ENCODE data around the gene CLBA1. TPM values are rescaled to one million over a fixed set of nuclear protein-coding genes. Genes with fewer than 3 reads are reported as not detected.
A peak's percentile ranks its signal among the peaks of the same experiment; 100 is the strongest.

CLBA1 gene
- 11.3 and 11.5 TPM in 2 replicates for polyA plus RNA-seq (2011; rRNA removed)
- 7.7 and 8.6 TPM in 2 replicates for polyA plus RNA-seq (2012; cell fraction: cytosol; rRNA removed)
- polyA plus RNA-seq (2012; cell fraction: nucleus; rRNA removed): 14.0 and 16.7 TPM in 2 replicates
- 10.7 to 12.5 TPM (median 12.0 TPM) in 3 replicates for polyA plus RNA-seq (2017; fragmentation: RNase III; extraction: RNeasy Plus Mini Kit Qiagen cat#74134 plus additional on column Dnase treatment)
- polyA minus RNA-seq (2011; rRNA and poly(A)+ RNA removed): 8.6 and 9.5 TPM in 2 replicates

DNA sequence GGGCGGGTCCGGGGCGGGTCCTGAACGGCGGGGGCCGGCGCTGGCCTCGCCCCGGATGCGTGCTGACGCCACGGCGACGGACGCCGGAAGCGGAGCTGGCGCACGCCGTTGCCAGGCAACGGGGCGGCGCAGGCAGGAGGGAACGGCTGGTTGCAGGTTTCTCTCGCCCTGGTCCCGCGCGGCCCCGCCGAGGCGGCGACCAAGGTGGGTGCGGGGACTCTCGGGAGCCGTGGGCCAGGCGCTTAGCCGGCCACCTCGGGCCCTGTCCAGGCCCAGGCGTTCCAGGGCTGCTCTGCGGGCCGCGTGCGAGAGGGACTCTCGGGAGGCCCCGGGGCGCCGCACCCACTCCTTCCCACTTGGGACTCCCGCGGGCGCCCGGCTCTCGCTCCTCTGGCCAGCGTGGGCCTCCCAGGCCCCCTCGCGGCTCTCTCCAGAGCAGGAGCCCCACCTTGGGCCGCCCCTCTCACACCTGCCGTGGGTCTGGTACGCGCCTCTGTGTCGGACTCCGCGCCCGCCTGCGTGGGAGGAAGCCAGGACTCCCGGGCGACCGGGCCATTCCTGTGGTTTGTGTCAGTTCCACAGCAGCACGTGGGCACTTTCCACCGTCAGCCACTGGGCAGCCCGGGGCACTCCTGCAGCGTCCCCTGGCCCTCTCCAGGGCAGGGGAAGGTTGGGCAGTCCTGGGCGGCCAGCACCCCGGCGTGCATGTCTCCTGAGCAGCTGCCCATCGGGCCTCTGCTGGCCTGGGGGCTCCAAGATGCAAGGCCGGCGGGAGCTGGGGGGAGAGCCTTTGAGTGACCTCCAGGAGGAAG lies at the start of gene CLBA1:
Gene CLBA1 (plus strand): TSS at position 114 of the 812 bp plus-strand sequence. CDS start 644 bp downstream, at position 758.
- peak; percentile 90 to 93 for DNase-seq (ENCODE audit: low read depth in 1 of 2, low spot score in 1 of 2)
- peak within 1 kb of the TSS; percentile 89 to 96 for H3K27ac ChIP-seq
- under 1% methylated on average over 24 of the region's 77 CpGs for WGBS (ENCODE audit: missing lambda C conversion rate)
- peak; percentile 89 to 91 for ATAC-seq
- H3K4me1 ChIP-seq: peaks cover 16% of the 10 kb centered on the region; the same call in 2 of the 3 replicates
- no peaks in the 10 kb centered on the region for H3K9me3 ChIP-seq
- POLR2A ChIA-PET: interaction anchor here (0.6 to 2.5 kb wide), 8 partner anchors 12 to 101 kb away, joined by 3 to 37 read pairs (median 6); partner anchors contain the start of gene CDCA4
- TF ChIP-seq ZFP36 (IDR thresholded peaks at IDR 0.05; ENCODE audit: borderline replicate concordance, partially characterized antibody) (no peak), FOSL2 (IDR thresholded peaks at IDR 0.05) (no peak), FOSL2 (CRISPR knock-in tag; IDR thresholded peaks at IDR 0.05) (no peak), POLR2A (IDR thresholded peaks at IDR 0.05; ENCODE audit: low read length) (peak; percentile 55), RAD21 (conservative IDR thresholded peaks at IDR 0.05 in 1 of 2, IDR thresholded peaks at IDR 0.05 in 1 of 2) (no peak), JUN (IDR thresholded peaks at IDR 0.05) (peak; percentile 40 to 60; a peak in 3 of 5 replicates), PHF8 (IDR thresholded peaks at IDR 0.05; ENCODE audit: borderline replicate concordance, low read depth) (peak; percentile 67; the same call in 1 of the 2 replicates), CHD2 (IDR thresholded peaks at IDR 0.05; ENCODE audit: low read length, partially characterized antibody) (no peak), TP53 (CRISPR knock-in tag; IDR thresholded peaks at IDR 0.05) (no peak), HOXA7 (CRISPR knock-in tag; IDR thresholded peaks at IDR 0.05) (no peak), RARB (CRISPR knock-in tag; IDR thresholded peaks at IDR 0.05) (no peak), NR3C1 (IDR thresholded peaks at IDR 0.05) (no peak), ESRRA (IDR thresholded peaks at IDR 0.05; ENCODE audit: borderline replicate concordance, low read length) (no peak), CHD4 (IDR thresholded peaks at IDR 0.05; ENCODE audit: borderline replicate concordance) (no peak), RNF2 (IDR thresholded peaks at IDR 0.05; ENCODE audit: borderline replicate concordance, low read depth) (no peak), FOSB (CRISPR knock-in tag; IDR thresholded peaks at IDR 0.05) (no peak), BHLHE40 (IDR thresholded peaks at IDR 0.05; ENCODE audit: low read depth, low read length) (no peak), HDAC2 (IDR thresholded peaks at IDR 0.05) (no peak), EP300 (IDR thresholded peaks at IDR 0.05) (no peak), RCOR1 (IDR thresholded peaks at IDR 0.05; ENCODE audit: low read depth, low read length) (no peak)
- TF ChIP-seq, protein P1, sequence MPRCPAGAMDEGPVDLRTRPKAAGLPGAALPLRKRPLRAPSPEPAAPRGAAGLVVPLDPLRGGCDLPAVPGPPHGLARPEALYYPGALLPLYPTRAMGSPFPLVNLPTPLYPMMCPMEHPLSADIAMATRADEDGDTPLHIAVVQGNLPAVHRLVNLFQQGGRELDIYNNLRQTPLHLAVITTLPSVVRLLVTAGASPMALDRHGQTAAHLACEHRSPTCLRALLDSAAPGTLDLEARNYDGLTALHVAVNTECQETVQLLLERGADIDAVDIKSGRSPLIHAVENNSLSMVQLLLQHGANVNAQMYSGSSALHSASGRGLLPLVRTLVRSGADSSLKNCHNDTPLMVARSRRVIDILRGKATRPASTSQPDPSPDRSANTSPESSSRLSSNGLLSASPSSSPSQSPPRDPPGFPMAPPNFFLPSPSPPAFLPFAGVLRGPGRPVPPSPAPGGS (IDR thresholded peaks at IDR 0.05): peak; percentile 54; the same call in 2 of the 3 replicates
- TF ChIP-seq, protein P2, sequence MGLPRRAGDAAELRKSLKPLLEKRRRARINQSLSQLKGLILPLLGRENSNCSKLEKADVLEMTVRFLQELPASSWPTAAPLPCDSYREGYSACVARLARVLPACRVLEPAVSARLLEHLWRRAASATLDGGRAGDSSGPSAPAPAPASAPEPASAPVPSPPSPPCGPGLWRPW (IDR thresholded peaks at IDR 0.05): no peak
- TF ChIP-seq, protein P3, sequence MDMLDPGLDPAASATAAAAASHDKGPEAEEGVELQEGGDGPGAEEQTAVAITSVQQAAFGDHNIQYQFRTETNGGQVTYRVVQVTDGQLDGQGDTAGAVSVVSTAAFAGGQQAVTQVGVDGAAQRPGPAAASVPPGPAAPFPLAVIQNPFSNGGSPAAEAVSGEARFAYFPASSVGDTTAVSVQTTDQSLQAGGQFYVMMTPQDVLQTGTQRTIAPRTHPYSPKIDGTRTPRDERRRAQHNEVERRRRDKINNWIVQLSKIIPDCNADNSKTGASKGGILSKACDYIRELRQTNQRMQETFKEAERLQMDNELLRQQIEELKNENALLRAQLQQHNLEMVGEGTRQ (IDR thresholded peaks at IDR 0.05): peak; percentile 47
- CTCF ChIA-PET: interaction anchor here (1.2 to 5.7 kb wide), 8 partner anchors 8 to 59 kb away, joined by 3 to 74 read pairs (median 4); no protein-coding TSS in a partner anchor
- H3K4me3 ChIP-seq: peak within 1 kb of the TSS; percentile 87
- peak within 1 kb of the TSS; percentile 100 for H3K4me2 ChIP-seq
- FAIRE-seq: no peak

DNA sequence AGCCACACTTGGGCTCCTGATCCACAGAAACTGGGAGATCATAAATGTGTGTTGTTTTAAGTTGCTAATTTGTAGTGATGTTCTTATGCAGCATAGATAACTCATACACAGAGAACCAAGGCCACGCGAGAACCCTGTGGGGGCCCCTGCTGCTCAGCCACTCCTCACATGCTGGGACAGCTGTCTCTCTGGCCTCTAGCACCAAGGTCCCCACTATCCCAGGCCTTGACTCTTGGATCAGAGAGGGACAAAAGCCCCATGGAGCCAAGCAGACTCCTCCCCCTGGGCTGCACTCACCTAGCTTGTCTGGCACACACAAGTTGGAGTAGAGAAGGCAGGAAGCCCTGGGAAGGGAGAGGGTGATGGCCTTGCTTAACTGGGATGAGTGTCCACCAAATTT lies 49.6 kb upstream of the CLBA1 start:
- H3K4me2 ChIP-seq: no peak overlapping the region
- no peak overlapping the region for H3K4me3 ChIP-seq
- no peak overlapping the region for H3K27ac ChIP-seq
- FAIRE-seq (no peak), ATAC-seq (no peak), DNase-seq (ENCODE audit: low read depth in 1 of 2, low spot score in 1 of 2) (no peak)
- 84% methylated on average over 2 of the region's 2 CpGs for WGBS (ENCODE audit: missing lambda C conversion rate)
- ChIA-PET POLR2A (interaction anchor here (2.5 to 3.5 kb wide), 2 partner anchors 34 to 37 kb away, joined by 9 to 22 read pairs; no protein-coding TSS in a partner anchor), CTCF (interaction anchor here (1.1 to 8.8 kb wide), 6 partner anchors 11 to 110 kb away, joined by 3 to 86 read pairs (median 29); partner anchors contain the start of gene PLD4)
- H3K4me1 ChIP-seq: peaks cover 7% of the 10 kb centered on the region; the same call in 1 of the 3 replicates
- H3K9me3 ChIP-seq: no peaks in the 10 kb centered on the region
- TF ChIP-seq CEBPB (IDR thresholded peaks at IDR 0.05) (no peak), BHLHE40 (IDR thresholded peaks at IDR 0.05; ENCODE audit: low read depth, low read length) (no peak), ESRRA (IDR thresholded peaks at IDR 0.05; ENCODE audit: borderline replicate concordance, low read length) (no peak), RAD21 (conservative IDR thresholded peaks at IDR 0.05 in 1 of 2, IDR thresholded peaks at IDR 0.05 in 1 of 2) (no peak), MAZ (IDR thresholded peaks at IDR 0.05; ENCODE audit: borderline replicate concordance, low read depth, low read length) (no peak), KDM5A (IDR thresholded peaks at IDR 0.05) (no peak), EHMT2 (IDR thresholded peaks at IDR 0.05; ENCODE audit: low read depth) (no peak)
- TF ChIP-seq, protein P4, sequence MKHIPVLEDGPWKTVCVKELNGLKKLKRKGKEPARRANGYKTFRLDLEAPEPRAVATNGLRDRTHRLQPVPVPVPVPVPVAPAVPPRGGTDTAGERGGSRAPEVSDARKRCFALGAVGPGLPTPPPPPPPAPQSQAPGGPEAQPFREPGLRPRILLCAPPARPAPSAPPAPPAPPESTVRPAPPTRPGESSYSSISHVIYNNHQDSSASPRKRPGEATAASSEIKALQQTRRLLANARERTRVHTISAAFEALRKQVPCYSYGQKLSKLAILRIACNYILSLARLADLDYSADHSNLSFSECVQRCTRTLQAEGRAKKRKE (CRISPR knock-in tag; IDR thresholded peaks at IDR 0.05; ENCODE audit: low read depth): no peak
- TF ChIP-seq, protein P5, sequence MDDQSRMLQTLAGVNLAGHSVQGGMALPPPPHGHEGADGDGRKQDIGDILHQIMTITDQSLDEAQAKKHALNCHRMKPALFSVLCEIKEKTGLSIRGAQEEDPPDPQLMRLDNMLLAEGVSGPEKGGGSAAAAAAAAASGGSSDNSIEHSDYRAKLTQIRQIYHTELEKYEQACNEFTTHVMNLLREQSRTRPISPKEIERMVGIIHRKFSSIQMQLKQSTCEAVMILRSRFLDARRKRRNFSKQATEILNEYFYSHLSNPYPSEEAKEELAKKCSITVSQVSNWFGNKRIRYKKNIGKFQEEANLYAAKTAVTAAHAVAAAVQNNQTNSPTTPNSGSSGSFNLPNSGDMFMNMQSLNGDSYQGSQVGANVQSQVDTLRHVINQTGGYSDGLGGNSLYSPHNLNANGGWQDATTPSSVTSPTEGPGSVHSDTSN (IDR thresholded peaks at IDR 0.05): no peak; the same call in 1 of the 2 replicates
- TF ChIP-seq, protein P6, sequence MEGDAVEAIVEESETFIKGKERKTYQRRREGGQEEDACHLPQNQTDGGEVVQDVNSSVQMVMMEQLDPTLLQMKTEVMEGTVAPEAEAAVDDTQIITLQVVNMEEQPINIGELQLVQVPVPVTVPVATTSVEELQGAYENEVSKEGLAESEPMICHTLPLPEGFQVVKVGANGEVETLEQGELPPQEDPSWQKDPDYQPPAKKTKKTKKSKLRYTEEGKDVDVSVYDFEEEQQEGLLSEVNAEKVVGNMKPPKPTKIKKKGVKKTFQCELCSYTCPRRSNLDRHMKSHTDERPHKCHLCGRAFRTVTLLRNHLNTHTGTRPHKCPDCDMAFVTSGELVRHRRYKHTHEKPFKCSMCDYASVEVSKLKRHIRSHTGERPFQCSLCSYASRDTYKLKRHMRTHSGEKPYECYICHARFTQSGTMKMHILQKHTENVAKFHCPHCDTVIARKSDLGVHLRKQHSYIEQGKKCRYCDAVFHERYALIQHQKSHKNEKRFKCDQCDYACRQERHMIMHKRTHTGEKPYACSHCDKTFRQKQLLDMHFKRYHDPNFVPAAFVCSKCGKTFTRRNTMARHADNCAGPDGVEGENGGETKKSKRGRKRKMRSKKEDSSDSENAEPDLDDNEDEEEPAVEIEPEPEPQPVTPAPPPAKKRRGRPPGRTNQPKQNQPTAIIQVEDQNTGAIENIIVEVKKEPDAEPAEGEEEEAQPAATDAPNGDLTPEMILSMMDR (IDR thresholded peaks at IDR 0.05): no peak
